Activated CD4-positive, alpha-beta T cell treated with anti-CD3 and anti-CD28 coated beads for 1 hour (primary cell): ENCODE results near the gene FOXP1.

Experiments
- DNase-seq: peaks from one replicate; pipeline ENCODE4 v3.0.0-alpha.2; 2020

FOXP1 gene

GRCh38 chr3:71080517-71081083 is 502.9 kb downstream of the FOXP1 start:
- no peak for DNase-seq

GRCh38 chr3:71078723-71079525 is 504.6 kb downstream of the FOXP1 start:
- no peak for DNase-seq

- DNase-seq: no peak
Measured at GRCh38 chr3:71078199-71078598, 505.3 kb downstream of the FOXP1 start.

GRCh38 chr3:71077070-71077469 is 506.5 kb downstream of the FOXP1 start:
- no peak for DNase-seq

GRCh38 chr3:71076361-71077002 is 507.0 kb downstream of the FOXP1 start:
- DNase-seq: no peak

- no peak for DNase-seq
Measured at GRCh38 chr3:71075494-71075893, 508.0 kb downstream of the FOXP1 start.

- DNase-seq: no peak
Measured at GRCh38 chr3:71074423-71074822, 509.1 kb downstream of the FOXP1 start.

- DNase-seq: no peak
Measured at GRCh38 chr3:71072986-71073385, 510.5 kb downstream of the FOXP1 start.

GRCh38 chr3:71072287-71072686 is 511.2 kb downstream of the FOXP1 start:
- DNase-seq: no peak

GRCh38 chr3:71070497-71071463 is 512.7 kb downstream of the FOXP1 start:
- no peak for DNase-seq

- DNase-seq: peak; percentile 60
Measured at GRCh38 chr3:71069797-71070196, 513.7 kb downstream of the FOXP1 start.

- DNase-seq: no peak
Measured at GRCh38 chr3:71067977-71068654, 515.4 kb downstream of the FOXP1 start.

GRCh38 chr3:71066849-71067261 is 516.7 kb downstream of the FOXP1 start:
- DNase-seq: peak; percentile 30

GRCh38 chr3:71066356-71066755 is 517.2 kb downstream of the FOXP1 start:
- DNase-seq: no peak

- no peak for DNase-seq
Measured at GRCh38 chr3:71065764-71066013, 517.8 kb downstream of the FOXP1 start.

GRCh38 chr3:71064956-71065763 is 518.4 kb downstream of the FOXP1 start:
- peak; percentile 62 for DNase-seq

GRCh38 chr3:71064291-71064955 is 519.1 kb downstream of the FOXP1 start:
- peak; percentile 55 for DNase-seq

GRCh38 chr3:71063773-71064290 is 519.7 kb downstream of the FOXP1 start:
- peak; percentile 48 for DNase-seq

- no peak for DNase-seq
Measured at GRCh38 chr3:71062952-71063772, 520.4 kb downstream of the FOXP1 start.
